A549 treated with RU486 at 1 μM for 4 hours (cell line): ENCODE data around the gene RABIF. TPM values are rescaled to one million over a fixed set of nuclear protein-coding genes. Genes with fewer than 3 reads are reported as not detected.

Experiments
- total RNA-seq: library from RNA; stranded (reverse); fragments of 200-300 nt; extraction: Qiagen RNA extraction; gene quantifications from 5 replicates; pipeline ENCODE4 v1.2.3, GENCODE V29; 2022; ENCODE audit warnings: low read depth

RABIF gene
- total RNA-seq = 14.0 to 14.8 TPM (median 14.2 TPM) in 5 replicates

DNA sequence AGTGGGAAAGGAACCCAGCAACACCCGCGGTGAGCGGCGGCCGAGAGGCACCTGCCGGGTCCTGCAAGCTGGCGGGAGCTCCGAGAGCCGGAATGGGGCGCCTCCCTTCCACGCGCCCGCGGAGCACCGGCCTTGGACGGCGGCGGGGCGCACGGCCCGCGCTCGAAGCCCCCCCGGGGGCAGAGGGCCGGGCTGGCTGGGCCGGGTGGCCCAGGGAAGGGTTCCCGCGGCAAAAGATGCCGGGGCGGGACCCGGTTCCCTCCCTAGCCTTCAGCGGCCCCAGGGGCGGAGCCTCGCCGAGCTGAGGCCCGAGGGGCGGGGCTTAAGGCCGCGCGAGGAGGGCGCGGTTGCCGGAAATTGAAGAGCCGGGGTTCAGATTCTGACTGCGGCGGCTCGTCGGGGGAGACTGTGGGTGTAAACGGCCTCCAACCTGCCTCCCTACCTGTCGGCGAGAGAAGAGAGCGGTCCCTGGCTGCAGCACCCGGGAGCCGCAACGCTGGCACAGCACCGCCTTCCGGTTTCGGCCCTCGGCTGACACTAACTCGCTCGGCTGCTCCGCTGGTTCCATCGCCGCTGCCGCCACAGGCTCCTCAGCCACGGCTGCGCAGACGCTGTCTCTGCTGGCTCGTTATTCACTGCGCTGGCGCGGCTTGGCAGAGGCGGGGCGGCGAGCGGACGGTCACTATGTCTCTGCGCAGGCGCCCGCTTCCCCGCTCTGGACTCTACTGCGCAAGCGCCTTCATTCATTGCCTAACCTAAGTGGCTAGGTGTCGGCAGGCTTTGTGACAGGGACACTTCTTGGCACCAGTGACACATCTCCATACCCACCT, at the start of gene RABIF:
TSS of gene RABIF (minus strand) at position 619 of the 830 bp plus-strand sequence. CDS start at position 568, 51 bp downstream.

DNA sequence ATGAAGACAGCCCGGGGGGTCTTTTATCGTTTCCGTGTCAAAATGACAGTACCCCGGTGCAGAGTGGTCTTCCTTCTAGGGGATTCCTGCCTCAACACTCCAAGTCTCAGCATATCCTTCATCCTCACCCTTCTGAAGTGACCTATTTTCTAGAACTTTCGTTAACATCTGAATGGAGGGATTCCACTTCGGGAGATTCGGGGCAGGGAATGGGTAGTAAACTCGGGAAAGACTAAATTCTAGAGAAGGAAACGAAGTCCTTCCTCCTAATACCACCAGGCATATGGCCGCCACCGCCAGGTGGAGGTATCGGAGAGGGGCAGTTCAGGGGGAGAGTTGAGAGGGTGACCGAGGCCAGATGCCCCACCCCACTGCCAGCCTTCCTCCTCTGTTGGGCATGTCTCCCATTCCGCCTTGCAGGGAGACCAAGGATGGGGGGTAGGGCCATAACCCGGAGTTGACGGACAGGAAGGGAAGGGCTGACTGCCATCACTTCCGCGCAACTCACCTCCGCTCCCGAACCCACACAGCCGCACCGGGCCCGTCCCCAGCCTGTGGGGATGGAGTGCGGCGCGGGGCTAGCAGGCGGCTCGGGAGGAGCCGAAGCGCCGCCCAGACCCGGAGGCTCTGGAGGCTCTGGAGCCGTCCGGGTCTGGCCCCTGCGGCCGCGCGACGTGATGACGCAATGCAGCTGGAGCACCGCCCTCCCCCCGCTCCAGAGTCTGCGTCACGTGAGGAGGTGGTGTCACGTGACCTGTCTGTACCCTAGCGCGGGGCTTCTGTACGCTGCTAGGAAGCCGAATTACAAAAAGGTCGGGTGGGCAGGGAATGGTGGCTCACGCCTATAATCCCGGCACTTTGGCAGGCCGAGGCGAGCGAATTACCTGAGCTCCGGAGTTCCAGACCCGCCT, 37.9 kb upstream of the RABIF start, which contains the start of gene KLHL12:
TSS of gene KLHL12 (minus strand) at position 654 of the 911 bp plus-strand sequence. CDS start 2,072 bp downstream, outside the sequence.

Other genes starting within 250 kb of the RABIF start
- 0.02 to 0.03 TPM (median 0.02 TPM) in 3 of 5 replicates, not detected in the others for gene SYT2, start 178.7 kb downstream of the RABIF start, total RNA-seq
- gene KDM5B, start 80.7 kb downstream of the RABIF start, total RNA-seq = 13.1 to 17.1 TPM (median 16.3 TPM) in 5 replicates
- gene PCAT6, start 78.2 kb downstream of the RABIF start, total RNA-seq = 2.8 to 4.5 TPM (median 3.1 TPM) in 5 replicates
- gene KLHL12, start 38.1 kb upstream of the RABIF start, total RNA-seq = 15.3 to 18.4 TPM (median 16.7 TPM) in 5 replicates
- 59.5 to 67.0 TPM (median 64.1 TPM) in 5 replicates for gene ADIPOR1, start 69.2 kb upstream of the RABIF start, total RNA-seq
- gene CYB5R1, start 78.1 kb upstream of the RABIF start, total RNA-seq = 21.2 to 22.9 TPM (median 21.5 TPM) in 5 replicates
- gene TMEM183A, start 118.2 kb upstream of the RABIF start, total RNA-seq = 46.8 to 52.1 TPM (median 49.3 TPM) in 5 replicates
- gene PPFIA4, start 137.3 kb upstream of the RABIF start, total RNA-seq = 0.19 to 0.67 TPM (median 0.51 TPM) in 5 replicates
- gene MYOG, start 196.9 kb upstream of the RABIF start, total RNA-seq = not detected in 5 replicates
- gene ADORA1, start 238.6 kb upstream of the RABIF start, total RNA-seq = 0.73 to 1.3 TPM (median 1.2 TPM) in 5 replicates